Astrocyte of the spinal cord (primary cell): ENCODE data around the gene KYNU.
"Not testable (repeated sequence)": the region's sequence is repeated elsewhere in the genome, so short reads cannot be mapped to it uniquely, and the experiment has no call there.

Source experiments
- DNase-seq: peaks from one replicate; pipeline ENCODE4 v3.0.0; 2011; ENCODE audit warnings: low read depth, low spot score
- H3K4me3 ChIP-seq: 2 replicates; pipeline ENCODE4 v1.5.1; 2011; ENCODE audit warnings: low read depth, mild to moderate bottlenecking, low read length, moderate library complexity
- in situ Hi-C: cut with HindIII; loops from 2 replicates; pipeline ENCODE4 v1.10.0; 2017; ENCODE audit warnings: low sequenced_read_pairs
- TF ChIP-seq, protein P1 (sequence below): IDR thresholded peaks from 2 replicates; pipeline ENCODE4 v1.5.1; 2012; ENCODE audit warnings: low read depth, mild to moderate bottlenecking, low read length, inconsistent platforms

The KYNU gene

GRCh38 chr2:143034292-143035074 is 157.0 kb downstream of the KYNU start:
- H3K4me3 ChIP-seq, result no peak overlapping the region

DNA sequence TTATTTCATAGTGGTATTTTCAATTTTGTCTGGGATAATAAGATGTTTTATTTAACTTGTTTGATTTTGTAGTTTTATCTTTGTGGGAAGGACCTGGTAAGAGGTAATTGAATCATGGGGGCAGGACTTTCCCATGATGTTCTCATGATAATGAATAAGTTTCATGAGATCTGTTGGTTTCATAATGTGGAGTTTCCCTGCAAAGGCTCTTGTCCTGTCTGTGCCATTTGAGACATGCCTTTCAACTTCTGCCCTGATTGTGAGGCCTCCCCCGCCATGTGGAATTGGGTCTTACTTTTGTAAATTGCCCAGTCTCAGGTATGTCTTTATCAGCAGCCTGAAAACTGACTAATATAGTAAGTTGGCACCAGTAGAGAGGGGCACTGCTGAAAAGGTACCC is 174.0 kb downstream of the KYNU start:
- in situ Hi-C loops, result no loop called here
- DNase-seq, result no peak
- TF ChIP-seq, protein P1, sequence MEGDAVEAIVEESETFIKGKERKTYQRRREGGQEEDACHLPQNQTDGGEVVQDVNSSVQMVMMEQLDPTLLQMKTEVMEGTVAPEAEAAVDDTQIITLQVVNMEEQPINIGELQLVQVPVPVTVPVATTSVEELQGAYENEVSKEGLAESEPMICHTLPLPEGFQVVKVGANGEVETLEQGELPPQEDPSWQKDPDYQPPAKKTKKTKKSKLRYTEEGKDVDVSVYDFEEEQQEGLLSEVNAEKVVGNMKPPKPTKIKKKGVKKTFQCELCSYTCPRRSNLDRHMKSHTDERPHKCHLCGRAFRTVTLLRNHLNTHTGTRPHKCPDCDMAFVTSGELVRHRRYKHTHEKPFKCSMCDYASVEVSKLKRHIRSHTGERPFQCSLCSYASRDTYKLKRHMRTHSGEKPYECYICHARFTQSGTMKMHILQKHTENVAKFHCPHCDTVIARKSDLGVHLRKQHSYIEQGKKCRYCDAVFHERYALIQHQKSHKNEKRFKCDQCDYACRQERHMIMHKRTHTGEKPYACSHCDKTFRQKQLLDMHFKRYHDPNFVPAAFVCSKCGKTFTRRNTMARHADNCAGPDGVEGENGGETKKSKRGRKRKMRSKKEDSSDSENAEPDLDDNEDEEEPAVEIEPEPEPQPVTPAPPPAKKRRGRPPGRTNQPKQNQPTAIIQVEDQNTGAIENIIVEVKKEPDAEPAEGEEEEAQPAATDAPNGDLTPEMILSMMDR, result no peak
- H3K4me3 ChIP-seq, result no peak overlapping the region

More at GRCh38 chr2:143034292-143035074, 157.0 kb downstream of the KYNU start:
- DNase-seq, result peak; percentile 86
- TF ChIP-seq, protein P1, result peak; percentile 90
- in situ Hi-C loops, result no loop called here

GRCh38 chr2:143053437-143053836 is 176.0 kb downstream of the KYNU start:
- DNase-seq, in situ Hi-C loops, H3K4me3 ChIP-seq: not testable (repeated sequence)

DNA sequence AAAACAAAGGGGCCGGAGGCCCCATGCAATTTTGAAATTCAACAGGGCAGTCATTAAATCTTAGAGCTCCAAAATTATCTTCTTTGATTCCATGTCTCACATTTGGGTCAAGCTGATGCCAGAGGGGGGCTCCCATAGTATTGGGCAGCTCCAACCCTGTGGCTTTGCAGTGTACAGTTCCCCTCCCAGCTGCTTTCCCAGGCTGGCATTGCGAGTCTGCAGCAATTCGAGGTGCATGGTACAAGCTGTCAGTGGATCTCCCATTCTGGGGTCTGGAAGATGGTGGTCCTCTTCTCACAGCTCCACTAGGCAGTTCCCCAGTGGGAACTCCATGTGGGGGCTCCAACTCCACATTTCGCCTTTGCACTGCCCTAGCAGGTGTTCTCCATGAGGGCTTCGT is 179.1 kb downstream of the KYNU start:
- TF ChIP-seq, protein P1, result no peak
- no peak for DNase-seq
- no peak overlapping the region for H3K4me3 ChIP-seq
- in situ Hi-C loops, result no loop called here

DNA sequence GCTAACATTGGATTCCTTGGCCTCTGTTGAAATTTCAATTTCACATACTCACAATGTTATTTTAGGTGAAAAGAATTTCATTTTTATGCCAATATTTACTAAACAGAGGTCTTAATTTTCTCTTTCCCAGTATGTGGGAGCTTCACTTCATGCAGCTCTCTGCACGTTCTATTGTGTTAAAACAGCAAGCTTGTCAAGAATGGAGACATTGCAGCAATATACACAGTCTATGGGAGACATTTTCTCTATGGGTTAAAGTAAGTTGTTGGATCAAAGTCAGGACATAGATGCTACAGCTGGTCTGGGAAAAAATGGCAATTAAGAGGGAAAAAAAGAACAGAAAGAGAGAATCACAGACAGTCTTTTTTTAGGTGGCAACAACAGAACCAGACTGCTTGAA is 181.4 kb downstream of the KYNU start:
- in situ Hi-C loops, result no loop called here
- TF ChIP-seq, protein P1, result no peak
- no peak overlapping the region for H3K4me3 ChIP-seq
- DNase-seq, result no peak

DNA sequence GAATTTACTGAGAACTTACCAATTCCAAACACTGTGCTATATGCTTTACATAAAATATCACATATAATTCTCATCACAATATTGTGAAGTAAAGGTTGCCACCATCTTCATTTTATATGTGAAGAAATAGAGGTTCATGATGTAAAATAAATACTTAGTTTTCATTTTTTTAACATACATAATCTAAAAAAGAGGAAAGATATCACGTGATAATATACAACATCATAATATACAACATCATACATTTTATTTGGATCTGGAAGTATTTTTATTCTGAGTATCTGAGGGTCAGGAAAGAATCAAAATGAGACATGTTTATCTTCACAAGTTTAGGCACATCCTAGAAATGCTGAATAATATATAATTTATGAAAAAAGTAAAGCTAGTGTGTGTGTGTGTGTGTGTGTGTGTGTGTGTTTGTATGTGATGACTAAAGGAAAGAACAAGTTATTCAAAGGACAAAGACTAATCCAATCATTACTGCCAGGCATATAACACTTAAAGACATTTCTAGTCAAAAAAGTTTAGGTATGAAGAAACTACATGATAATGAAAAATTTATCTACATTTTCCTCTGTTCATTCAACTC is 186.2 kb downstream of the KYNU start:
- in situ Hi-C loops, result no loop called here

DNA sequence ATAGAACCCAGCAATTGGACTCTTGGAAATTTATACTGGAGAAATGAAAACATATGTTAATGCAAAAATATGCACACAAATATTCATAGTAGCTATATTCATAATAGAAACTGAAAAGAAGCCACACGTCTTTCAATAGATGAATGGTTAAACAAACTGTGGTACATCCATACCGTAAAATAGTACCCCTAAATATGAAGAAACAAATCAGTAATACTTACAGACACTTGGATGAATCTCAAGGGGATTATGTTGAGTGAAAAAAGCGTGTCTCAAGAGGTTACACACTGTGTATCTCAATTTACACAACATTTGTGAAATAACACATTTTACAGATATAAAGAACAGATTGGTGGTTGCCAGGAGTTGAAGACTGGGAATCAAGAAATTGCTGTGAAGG is 190.6 kb downstream of the KYNU start:
- no peak for DNase-seq
- no peak overlapping the region for H3K4me3 ChIP-seq
- TF ChIP-seq, protein P1, result no peak
- in situ Hi-C loops, result no loop called here

More for the DNA sequence above, 186.2 kb downstream of the KYNU start:
- DNase-seq, result no peak
- TF ChIP-seq, protein P1, result no peak
- H3K4me3 ChIP-seq, result no peak overlapping the region
